ENCODE data around the gene NELFE. TPM values are rescaled to one million over a fixed set of nuclear protein-coding genes. Genes with fewer than 3 reads are reported as not detected.

Gene NELFE
- total and polyA plus RNA-seq, 2 of the 13 experiments (the other 11 are each of a cell fraction or from before 2014, with no cell fraction given): 51.3 to 69.8 TPM

GRCh38 chr6:31979238-31979898 lies 20.6 kb upstream of the NELFE start:
- Histone ChIP-seq H3K9me3 (ENCODE audit: low read length) (no peaks in the 10 kb centered on the region), H3K9ac (ENCODE audit: insufficient read depth, low read depth, low read length) (no peak overlapping the region), H3K27ac (ENCODE audit: extremely low read length, insufficient read depth, low read length) (no peak overlapping the region), H3K27me3 (ENCODE audit: control insufficient read depth in 1 of 2, insufficient read depth in 2 of 2, low read length in 2 of 2) (no peaks in the 10 kb centered on the region), H3K4me2 (ENCODE audit: low read depth, low read length) (no peak overlapping the region), H4K20me1 (ENCODE audit: insufficient read depth, low read length) (no peaks in the 10 kb centered on the region), H3K79me2 (ENCODE audit: insufficient read depth, low read length) (no peaks in the 10 kb centered on the region), H2AFZ (ENCODE audit: low read length) (no peak overlapping the region), H3K4me1 (ENCODE audit: insufficient read depth, low read length) (peaks cover 7% of the 10 kb centered on the region; the same call in 1 of the 2 replicates), H3K36me3 (replicated peaks in 1 of 2; ENCODE audit: control insufficient read depth in 1 of 2, insufficient read depth in 2 of 2, low read length in 2 of 2) (peaks cover 0 to 7% of the 10 kb centered on the region in 2 experiments; a peak in 2 of 5 replicates), H3K4me3 (replicated peaks in 1 of 3; ENCODE audit: insufficient read depth in 1 of 3, low read depth in 2 of 3, low read length in 3 of 3) (no peak overlapping the region)
- 87% methylated on average over 3 of the region's 3 CpGs for WGBS (ENCODE audit: low lambda C conversion rate)
- in situ Hi-C loops (cut with HindIII; ENCODE audit: extremely low pct_ligation_motif_present, low pct_unique_long_range_greater_than_20kb): no loop called here
- BruUV-seq (replicated peaks): no TSS peak
- TF ChIP-seq E2F5 (CRISPR knock-in tag; conservative IDR thresholded peaks at IDR 0.05) (no peak), RBM39 (IDR thresholded peaks at IDR 0.05; ENCODE audit: low read depth, low read length, poor library complexity, severe bottlenecking) (no peak), PCBP2 (optimal IDR thresholded peaks at IDR 0.05; ENCODE audit: low read depth, low read length, poor library complexity, severe bottlenecking) (peak; percentile 46), ZNF446 (CRISPR knock-in tag; IDR thresholded peaks at IDR 0.05) (no peak), HNRNPK (IDR thresholded peaks at IDR 0.05; ENCODE audit: low read depth, low read length, poor library complexity, severe bottlenecking) (peak; percentile 76)
- POLR2A ChIA-PET: interaction anchor here (0.8 to 1.7 kb wide), 5 partner anchors 10 to 77 kb away, joined by 3 to 5 read pairs (median 4); partner anchors contain the start of genes CFB, NELFE, SKIC2 and ZBTB12
- intact Hi-C loops (cut with micrococcal nuclease; ENCODE audit: unreplicated experiment): no loop called here
- ATAC-seq (no peak), FAIRE-seq (no peak), DNase-seq (ENCODE audit: low spot score) (no peak)
- CTCF ChIA-PET (ENCODE audit: low intra/inter-chr PET ratio, low total read pairs): no interaction called here

- H3K4me1 ChIP-seq (ENCODE audit: insufficient read depth, low read length): peaks cover 10% of the 10 kb centered on the region
- H3K27me3 ChIP-seq (ENCODE audit: control insufficient read depth in 1 of 2, insufficient read depth in 2 of 2, low read length in 2 of 2): no peaks in the 10 kb centered on the region
- no peaks in the 10 kb centered on the region for H3K9me3 ChIP-seq (ENCODE audit: low read length)
- 88% methylated on average over 5 of the region's 5 CpGs for WGBS (ENCODE audit: low lambda C conversion rate)
- no peak overlapping the region for H3K4me3 ChIP-seq (replicated peaks in 1 of 3; ENCODE audit: insufficient read depth in 1 of 3, low read depth in 2 of 3, low read length in 3 of 3)
- no peaks in the 10 kb centered on the region for H4K20me1 ChIP-seq (ENCODE audit: insufficient read depth, low read length)
- intact Hi-C loops (cut with micrococcal nuclease; ENCODE audit: unreplicated experiment): no loop called here
- in situ Hi-C loops (cut with HindIII; ENCODE audit: extremely low pct_ligation_motif_present, low pct_unique_long_range_greater_than_20kb): no loop called here
- H3K4me2 ChIP-seq (ENCODE audit: low read depth, low read length): no peak overlapping the region
- ChIA-PET CTCF (ENCODE audit: low intra/inter-chr PET ratio, low total read pairs) (no interaction called here), POLR2A (interaction anchor here (1.1 to 1.7 kb wide), 3 partner anchors 9 to 33 kb away, joined by 3 to 5 read pairs (median 4); partner anchors contain the start of gene CFB)
- no peak overlapping the region for H3K27ac ChIP-seq (ENCODE audit: extremely low read length, insufficient read depth, low read length)
- no peak for ATAC-seq
- H3K9ac ChIP-seq (ENCODE audit: insufficient read depth, low read depth, low read length): no peak overlapping the region
- H3K36me3 ChIP-seq (replicated peaks in 1 of 2; ENCODE audit: control insufficient read depth in 1 of 2, insufficient read depth in 2 of 2, low read length in 2 of 2): peaks cover 0 to 7% of the 10 kb centered on the region in 2 experiments; a peak in 2 of 5 replicates
- FAIRE-seq: no peak
- no TSS peak for BruUV-seq (replicated peaks)
- no peak overlapping the region for H2AFZ ChIP-seq (ENCODE audit: low read length)
- peaks cover under 1% of the 10 kb centered on the region for H3K79me2 ChIP-seq (ENCODE audit: insufficient read depth, low read length)
- DNase-seq (ENCODE audit: low spot score): no peak
- no peak for TF ChIP-seq ZNF619 (CRISPR knock-in tag; IDR thresholded peaks at IDR 0.05)
- no peak for TF ChIP-seq KLF12 (CRISPR knock-in tag; IDR thresholded peaks at IDR 0.05; ENCODE audit: borderline replicate concordance)
- TF ChIP-seq ZBED4 (CRISPR knock-in tag; IDR thresholded peaks at IDR 0.05; ENCODE audit: borderline replicate concordance): no peak
- no peak for TF ChIP-seq SRSF9 (IDR thresholded peaks at IDR 0.05; ENCODE audit: borderline replicate concordance, insufficient read depth, low read depth, low read length, poor library complexity, severe bottlenecking)
- no peak for TF ChIP-seq YY1 (IDR thresholded peaks at IDR 0.05; ENCODE audit: insufficient read depth, insufficient replicate concordance, low read depth, low read length)
- no peak for TF ChIP-seq DPF2 (CRISPR knock-in tag; IDR thresholded peaks at IDR 0.05; ENCODE audit: borderline replicate concordance, low read depth)
- TF ChIP-seq PCBP2 (optimal IDR thresholded peaks at IDR 0.05; ENCODE audit: low read depth, low read length, poor library complexity, severe bottlenecking): no peak
- TF ChIP-seq PHF20 (CRISPR knock-in tag; IDR thresholded peaks at IDR 0.05): no peak
These were observed 20.1 kb upstream of the NELFE start for GRCh38 chr6:31978831-31979230.
